ENCODE results near the gene AK5. TPM values are rescaled to one million over a fixed set of nuclear protein-coding genes. Genes with fewer than 3 reads are reported as not detected.
"Not testable (repeated sequence)": the region's sequence is repeated elsewhere in the genome, so short reads cannot be mapped to it uniquely, and the experiment has no call there.

Gene AK5
- total RNA-seq, 1 donor from 2014 or later: not detected

DNA sequence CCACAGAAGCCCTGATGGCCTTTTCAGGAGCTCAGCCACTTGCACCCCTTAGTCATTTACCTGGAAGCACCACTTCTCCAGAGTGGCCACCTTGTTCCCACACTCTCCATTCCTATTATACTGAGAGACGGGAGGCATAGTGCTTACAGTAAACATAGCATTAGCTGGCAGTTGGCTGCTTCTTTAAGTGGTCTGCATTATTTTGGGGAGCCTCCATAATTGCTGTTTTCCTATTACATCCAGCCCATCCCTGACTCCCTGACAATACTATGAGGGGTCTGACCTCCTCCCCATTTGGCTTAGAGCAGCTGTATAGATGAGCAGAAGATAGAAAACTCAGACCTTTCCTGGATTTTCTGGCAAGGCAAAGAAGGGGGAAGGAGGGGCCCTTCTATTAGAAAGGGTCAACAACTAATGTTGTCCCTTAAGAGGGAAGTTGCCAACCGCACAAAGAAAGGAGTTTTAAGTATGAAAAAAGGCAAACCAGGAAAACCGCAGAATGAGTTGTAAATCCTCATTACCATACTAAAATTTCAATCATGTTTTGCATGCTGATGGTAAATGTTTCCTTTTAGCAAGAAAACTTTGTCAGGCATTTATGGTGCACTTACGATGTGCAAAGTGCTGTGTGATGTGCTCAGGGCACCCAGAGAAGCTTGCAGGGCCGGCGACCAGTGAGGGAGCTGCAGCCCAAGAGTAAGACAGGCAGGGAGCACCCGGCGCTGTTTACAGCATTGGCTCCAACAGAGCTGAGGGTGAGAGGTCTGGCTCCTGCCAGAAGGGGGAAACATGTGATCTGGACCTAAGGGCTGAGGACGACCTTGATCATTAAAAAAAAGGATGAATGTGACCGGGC lies 233.3 kb downstream of the AK5 start:
- Mint-ChIP-seq H3K4me3 (no peak overlapping the region), H3K36me3 (ENCODE audit: low read depth) (no peaks in the 10 kb centered on the region), H3K9me3 (no peaks in the 10 kb centered on the region), H3K27ac (no peak overlapping the region), H3K27me3 (ENCODE audit: insufficient read depth) (no peaks in the 10 kb centered on the region), H3K4me1 (ENCODE audit: low read depth) (no peaks in the 10 kb centered on the region)
- intact Hi-C loops (cut with micrococcal nuclease): no loop called here
- DNase-seq (ENCODE audit: low spot score): no peak

DNA sequence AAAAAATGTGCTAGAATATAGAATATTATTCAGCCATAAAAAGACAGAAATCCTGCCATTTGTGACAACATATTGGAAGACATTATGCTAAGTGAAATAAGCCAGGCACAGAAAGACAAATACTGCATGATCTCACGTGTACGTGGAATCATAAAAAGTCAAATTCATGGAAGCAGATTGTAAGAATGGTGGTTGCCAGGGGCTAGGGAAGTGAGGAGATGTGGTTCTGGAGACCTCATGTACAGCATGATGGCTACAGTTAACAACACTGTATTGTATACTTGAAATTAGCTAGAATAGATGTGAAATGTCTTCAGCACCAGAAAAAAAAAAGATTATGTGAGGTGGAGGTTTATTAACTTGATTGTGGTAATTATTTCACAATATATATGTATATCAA lies 234.3 kb downstream of the AK5 start:
- Mint-ChIP-seq H3K9me3 (no peaks in the 10 kb centered on the region), H3K4me3 (no peak overlapping the region), H3K27me3 (ENCODE audit: insufficient read depth) (no peaks in the 10 kb centered on the region), H3K27ac (no peak overlapping the region), H3K4me1 (ENCODE audit: low read depth) (no peaks in the 10 kb centered on the region), H3K36me3 (ENCODE audit: low read depth) (no peaks in the 10 kb centered on the region)
- DNase-seq (ENCODE audit: low spot score): no peak
- intact Hi-C loops (cut with micrococcal nuclease): no loop called here

DNA sequence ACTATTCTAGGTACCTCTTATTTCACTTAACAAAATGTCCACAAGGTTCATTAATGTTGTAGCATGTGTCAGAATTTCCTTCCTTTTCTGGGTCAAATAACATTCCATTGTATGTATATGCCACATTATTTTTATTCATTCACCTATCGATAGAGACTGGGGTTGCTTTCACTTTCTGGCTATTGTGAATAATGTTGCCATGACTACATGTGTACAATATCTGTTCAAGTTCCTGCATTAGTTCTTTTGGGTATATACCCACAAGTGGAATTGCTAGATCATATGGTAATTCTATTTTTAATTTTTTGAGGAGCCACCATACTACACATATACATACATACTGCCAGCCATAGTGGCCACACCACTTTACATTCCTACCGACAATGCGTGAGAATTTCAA lies 242.2 kb downstream of the AK5 start:
- intact Hi-C loops (cut with micrococcal nuclease): no loop called here
- Mint-ChIP-seq H3K27ac (no peak overlapping the region), H3K27me3 (ENCODE audit: insufficient read depth) (no peaks in the 10 kb centered on the region), H3K36me3 (ENCODE audit: low read depth) (no peaks in the 10 kb centered on the region), H3K4me1 (ENCODE audit: low read depth) (no peaks in the 10 kb centered on the region), H3K9me3 (peaks cover 6% of the 10 kb centered on the region), H3K4me3 (no peak overlapping the region)
- DNase-seq (ENCODE audit: low spot score): no peak

DNA sequence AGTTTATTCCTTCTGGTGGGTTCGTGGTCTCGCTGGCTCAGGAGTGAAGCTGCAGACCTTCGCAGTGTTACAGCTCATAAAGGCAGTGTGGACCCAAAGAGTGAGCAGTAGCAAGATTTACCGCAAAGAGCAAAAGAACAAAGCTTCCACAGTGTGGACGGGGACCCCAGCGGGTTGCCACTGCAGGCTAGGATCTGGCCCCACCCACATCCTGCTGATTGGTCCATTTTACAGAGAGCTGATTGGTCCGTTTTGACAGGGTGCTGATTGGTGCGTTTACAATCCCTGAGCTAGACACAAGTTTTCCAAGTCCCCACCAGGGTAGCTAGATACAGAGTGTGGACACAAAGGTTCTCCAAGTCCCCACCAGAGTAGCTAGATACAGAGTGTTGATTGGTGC lies 249.3 kb downstream of the AK5 start:
- H3K36me3 Mint-ChIP-seq (ENCODE audit: low read depth); H3K27ac Mint-ChIP-seq; H3K4me1 Mint-ChIP-seq (ENCODE audit: low read depth); DNase-seq (ENCODE audit: low spot score); H3K27me3 Mint-ChIP-seq (ENCODE audit: insufficient read depth); H3K9me3 Mint-ChIP-seq; H3K4me3 Mint-ChIP-seq: not testable (repeated sequence)
- intact Hi-C loops (cut with micrococcal nuclease): loop anchor here (5.0 kb wide), 2 partner anchors 1199 to 1539 kb away; no protein-coding TSS in a partner anchor

DNA sequence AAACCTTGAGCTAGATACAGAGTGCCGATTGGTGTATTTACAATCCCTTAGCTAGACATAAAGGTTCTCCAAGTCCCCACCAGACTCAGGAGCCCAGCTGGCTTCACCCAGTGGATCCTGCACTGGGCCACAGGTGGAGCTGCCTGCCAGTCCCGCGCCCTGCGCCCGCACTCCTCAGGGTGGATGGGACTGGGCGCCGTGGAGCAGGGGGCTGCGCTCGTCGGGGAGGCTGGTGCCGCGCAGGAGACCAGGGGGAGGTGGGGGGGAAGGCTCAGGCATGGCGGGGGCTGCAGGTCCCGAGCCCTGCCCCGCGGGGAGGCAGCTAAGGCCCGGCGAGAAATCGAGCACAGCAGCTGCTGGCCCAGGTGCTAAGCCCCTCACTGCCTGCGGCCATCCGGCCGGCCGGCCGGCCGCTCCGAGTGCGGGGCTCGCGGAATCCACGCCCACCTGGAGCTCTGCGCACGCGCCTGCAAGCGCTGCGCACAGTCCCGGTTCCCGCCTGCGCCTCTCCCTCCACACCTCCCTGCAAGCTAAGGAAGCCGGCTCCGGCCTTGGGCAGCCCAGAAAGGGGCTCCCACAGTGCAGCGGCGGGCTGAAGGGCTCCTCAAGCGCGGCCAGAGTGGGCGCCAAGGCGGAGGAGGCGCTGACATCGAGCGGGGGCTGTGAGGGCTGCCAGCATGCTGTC lies 249.9 kb downstream of the AK5 start:
- not testable (repeated sequence) for H3K27me3 Mint-ChIP-seq (ENCODE audit: insufficient read depth); H3K9me3 Mint-ChIP-seq; H3K27ac Mint-ChIP-seq; DNase-seq (ENCODE audit: low spot score); H3K4me3 Mint-ChIP-seq; H3K4me1 Mint-ChIP-seq (ENCODE audit: low read depth); H3K36me3 Mint-ChIP-seq (ENCODE audit: low read depth)
- intact Hi-C loops (cut with micrococcal nuclease): loop anchor here (5.0 kb wide), 2 partner anchors 1199 to 1539 kb away; no protein-coding TSS in a partner anchor

DNA sequence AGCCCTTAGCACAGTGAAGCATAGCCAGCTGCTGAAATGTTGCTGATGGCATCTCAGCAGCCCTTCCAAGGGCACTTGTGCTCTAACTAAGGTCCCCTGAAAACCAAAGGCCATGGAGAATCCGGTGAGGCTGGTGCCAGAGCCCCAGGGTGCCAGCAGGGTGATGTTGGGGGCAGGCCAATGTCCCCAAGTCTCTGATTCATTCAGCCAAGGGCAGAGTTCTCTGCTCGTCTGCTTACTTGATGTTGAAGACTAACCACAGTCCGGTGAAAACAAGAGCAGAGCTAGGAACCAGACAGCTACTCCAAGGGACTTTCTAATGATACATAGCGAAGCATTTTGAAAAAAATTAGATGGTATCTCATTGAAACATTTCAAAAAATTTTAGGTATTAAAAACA lies 250.8 kb downstream of the AK5 start:
- Mint-ChIP-seq H3K36me3 (ENCODE audit: low read depth) (no peaks in the 10 kb centered on the region), H3K4me1 (ENCODE audit: low read depth) (no peaks in the 10 kb centered on the region), H3K27ac (no peak overlapping the region), H3K4me3 (no peak overlapping the region), H3K27me3 (ENCODE audit: insufficient read depth) (no peaks in the 10 kb centered on the region), H3K9me3 (no peaks in the 10 kb centered on the region)
- intact Hi-C loops (cut with micrococcal nuclease): loop anchor here (1.0 to 5.0 kb wide), 4 partner anchors 384 to 1540 kb away; no protein-coding TSS in a partner anchor
- DNase-seq (ENCODE audit: low spot score): no peak

DNA sequence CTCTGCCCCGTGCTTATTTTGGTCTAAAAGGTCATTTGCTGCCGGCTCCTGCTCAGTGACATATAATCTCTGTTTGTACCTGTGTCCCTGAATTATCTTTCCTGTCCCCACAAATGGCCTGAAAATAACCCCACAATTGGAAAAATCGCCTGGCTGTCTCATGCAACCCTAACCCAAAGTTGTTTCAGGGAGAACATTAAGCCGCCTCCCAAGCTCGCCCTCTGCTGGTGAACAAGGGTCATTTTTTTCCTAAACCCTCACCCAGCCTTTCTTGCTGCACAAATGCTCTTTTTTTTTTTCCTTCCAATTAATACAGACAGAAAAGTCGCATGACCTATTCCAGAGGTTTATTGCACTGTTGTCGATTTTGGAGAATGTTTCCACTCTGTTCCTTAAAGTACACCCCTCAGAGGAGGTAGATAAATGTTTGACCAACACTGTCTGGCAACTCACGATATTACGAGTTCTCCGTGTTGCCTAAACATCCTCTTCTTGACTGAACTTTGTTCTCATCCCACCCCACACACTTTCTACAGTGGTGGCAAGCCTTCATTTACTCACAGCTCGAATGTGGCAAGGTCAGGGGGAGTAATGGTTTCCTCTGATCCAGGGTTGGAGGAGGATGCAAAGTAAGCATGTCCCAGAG lies 252.0 kb downstream of the AK5 start:
- no peaks in the 10 kb centered on the region for H3K27me3 Mint-ChIP-seq (ENCODE audit: insufficient read depth)
- H3K9me3 Mint-ChIP-seq: no peaks in the 10 kb centered on the region
- no peak overlapping the region for H3K27ac Mint-ChIP-seq
- DNase-seq (ENCODE audit: low spot score): peak; percentile 18
- intact Hi-C loops (cut with micrococcal nuclease): loop anchor here (1.0 to 5.0 kb wide), 4 partner anchors 385 to 1541 kb away; no protein-coding TSS in a partner anchor
- no peak overlapping the region for H3K4me3 Mint-ChIP-seq
- no peaks in the 10 kb centered on the region for H3K4me1 Mint-ChIP-seq (ENCODE audit: low read depth)
- H3K36me3 Mint-ChIP-seq (ENCODE audit: low read depth): no peaks in the 10 kb centered on the region

DNA sequence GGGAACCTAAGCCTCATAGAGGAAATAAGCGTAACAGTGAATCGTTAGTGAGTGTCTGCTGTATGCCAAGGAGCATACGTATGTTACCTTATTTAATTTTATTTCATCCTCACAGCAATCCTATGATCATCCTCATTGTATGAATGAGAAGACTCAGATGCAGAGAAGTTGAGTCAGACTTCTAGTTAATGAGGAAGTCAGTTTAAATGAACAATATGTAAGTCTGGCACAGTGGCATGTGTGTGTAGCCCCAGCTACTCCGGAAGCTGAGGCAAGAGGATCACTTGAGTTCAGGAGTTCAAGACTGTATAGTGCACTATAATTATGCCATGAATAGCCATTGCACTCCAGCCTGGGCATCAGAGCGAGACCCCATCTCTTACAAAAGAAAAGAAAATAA lies 252.6 kb downstream of the AK5 start:
- H3K9me3 Mint-ChIP-seq: no peaks in the 10 kb centered on the region
- H3K4me3 Mint-ChIP-seq: no peak overlapping the region

DNA sequence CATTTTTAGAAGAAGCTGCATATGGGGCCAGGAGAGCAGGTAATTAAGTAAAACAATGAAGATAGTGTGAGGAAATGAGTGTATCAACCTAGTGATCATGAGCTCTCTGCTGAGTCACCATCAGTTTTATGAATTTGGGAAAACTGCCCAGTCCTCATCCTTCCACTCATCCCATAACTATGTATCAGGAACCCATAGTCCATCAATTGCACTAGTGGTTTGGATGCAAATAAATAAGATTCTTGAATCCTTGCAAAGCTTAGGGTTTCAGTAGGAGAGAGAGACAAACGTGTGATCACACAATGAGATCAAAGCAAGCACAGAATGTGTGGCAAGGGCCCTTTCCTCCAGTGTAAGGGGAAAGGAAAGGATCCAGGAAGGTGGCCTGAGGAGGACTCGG lies 255.0 kb downstream of the AK5 start:
- intact Hi-C loops (cut with micrococcal nuclease): no loop called here
- H3K4me1 Mint-ChIP-seq (ENCODE audit: low read depth): no peaks in the 10 kb centered on the region
- no peak for DNase-seq (ENCODE audit: low spot score)
- H3K27me3 Mint-ChIP-seq (ENCODE audit: insufficient read depth): no peaks in the 10 kb centered on the region
- no peak overlapping the region for H3K27ac Mint-ChIP-seq
- H3K9me3 Mint-ChIP-seq: no peaks in the 10 kb centered on the region
- H3K4me3 Mint-ChIP-seq: no peak overlapping the region
- no peaks in the 10 kb centered on the region for H3K36me3 Mint-ChIP-seq (ENCODE audit: low read depth)

More for the DNA sequence above, 252.6 kb downstream of the AK5 start:
- no peaks in the 10 kb centered on the region for H3K4me1 Mint-ChIP-seq (ENCODE audit: low read depth)
- DNase-seq (ENCODE audit: low spot score): no peak
- intact Hi-C loops (cut with micrococcal nuclease): loop anchor here (5.0 kb wide), 2 partner anchors 1202 to 1542 kb away; no protein-coding TSS in a partner anchor
- no peak overlapping the region for H3K27ac Mint-ChIP-seq
- H3K27me3 Mint-ChIP-seq (ENCODE audit: insufficient read depth): no peaks in the 10 kb centered on the region
- H3K36me3 Mint-ChIP-seq (ENCODE audit: low read depth): no peaks in the 10 kb centered on the region

DNA sequence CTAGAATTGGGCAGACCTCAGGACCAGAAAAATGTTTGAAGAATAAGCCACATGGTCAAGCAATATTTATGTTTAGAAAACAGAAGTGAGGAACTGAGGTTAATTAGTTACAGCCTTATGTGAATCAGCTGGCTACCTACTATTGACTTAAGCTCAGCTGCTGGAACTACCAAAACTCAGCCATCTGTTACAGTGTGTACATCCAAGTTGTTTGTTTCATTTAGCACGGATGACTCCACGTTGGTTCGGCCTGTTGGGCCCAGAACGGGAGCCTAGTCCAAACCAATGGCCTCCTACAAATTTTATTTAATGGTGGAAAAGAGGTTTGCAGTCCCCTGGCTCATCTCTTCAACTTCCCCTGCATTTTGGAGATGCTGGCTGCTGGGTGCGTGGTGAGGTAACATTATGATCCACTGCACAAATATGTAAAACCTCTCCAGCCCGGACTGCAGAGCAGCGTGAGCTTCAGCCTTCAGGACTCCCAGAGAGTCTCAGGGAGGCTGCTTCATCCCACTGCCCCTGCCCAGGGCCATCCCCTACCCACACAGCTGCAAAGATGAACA lies 257.2 kb downstream of the AK5 start:
- H3K4me3 Mint-ChIP-seq: no peak overlapping the region
- DNase-seq (ENCODE audit: low spot score): no peak
- no peaks in the 10 kb centered on the region for H3K4me1 Mint-ChIP-seq (ENCODE audit: low read depth)
- H3K36me3 Mint-ChIP-seq (ENCODE audit: low read depth): no peaks in the 10 kb centered on the region
- no peaks in the 10 kb centered on the region for H3K27me3 Mint-ChIP-seq (ENCODE audit: insufficient read depth)
- intact Hi-C loops (cut with micrococcal nuclease): no loop called here
- no peaks in the 10 kb centered on the region for H3K9me3 Mint-ChIP-seq
- no peak overlapping the region for H3K27ac Mint-ChIP-seq

DNA sequence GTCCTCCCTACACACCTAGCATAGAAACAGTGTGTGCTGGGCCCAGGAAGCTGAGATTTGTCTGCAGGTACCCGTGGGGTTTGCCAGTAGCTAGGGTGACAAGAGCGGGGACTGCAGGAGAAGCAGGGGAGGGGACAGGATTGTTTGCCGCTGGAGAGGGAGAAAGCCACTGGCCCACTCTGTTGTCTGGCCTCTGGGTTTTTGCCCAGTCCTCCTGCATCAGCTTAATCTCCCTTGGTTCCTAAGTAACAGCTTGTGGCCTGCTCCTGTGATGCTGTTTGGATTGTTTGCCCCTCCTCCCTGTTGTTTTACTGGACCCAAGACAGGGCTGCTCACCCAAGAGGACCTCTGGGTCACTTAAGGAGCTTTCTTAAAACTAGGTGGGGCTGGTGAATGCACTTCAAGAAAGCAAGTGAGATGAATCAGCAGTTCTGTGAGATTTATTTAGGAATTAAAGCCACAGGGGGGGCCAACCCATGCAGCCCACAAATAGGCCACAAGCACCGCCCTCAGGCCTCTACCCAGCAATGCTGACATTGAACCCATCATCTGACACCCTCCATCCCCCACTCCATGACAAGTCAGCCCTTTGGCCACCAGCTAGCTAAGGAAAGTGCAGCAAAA lies 257.8 kb downstream of the AK5 start:
- no peak for DNase-seq (ENCODE audit: low spot score)
- intact Hi-C loops (cut with micrococcal nuclease): no loop called here
- Mint-ChIP-seq H3K36me3 (ENCODE audit: low read depth) (no peaks in the 10 kb centered on the region), H3K4me1 (ENCODE audit: low read depth) (no peaks in the 10 kb centered on the region), H3K27me3 (ENCODE audit: insufficient read depth) (no peaks in the 10 kb centered on the region), H3K4me3 (no peak overlapping the region), H3K27ac (no peak overlapping the region), H3K9me3 (no peaks in the 10 kb centered on the region)

DNA sequence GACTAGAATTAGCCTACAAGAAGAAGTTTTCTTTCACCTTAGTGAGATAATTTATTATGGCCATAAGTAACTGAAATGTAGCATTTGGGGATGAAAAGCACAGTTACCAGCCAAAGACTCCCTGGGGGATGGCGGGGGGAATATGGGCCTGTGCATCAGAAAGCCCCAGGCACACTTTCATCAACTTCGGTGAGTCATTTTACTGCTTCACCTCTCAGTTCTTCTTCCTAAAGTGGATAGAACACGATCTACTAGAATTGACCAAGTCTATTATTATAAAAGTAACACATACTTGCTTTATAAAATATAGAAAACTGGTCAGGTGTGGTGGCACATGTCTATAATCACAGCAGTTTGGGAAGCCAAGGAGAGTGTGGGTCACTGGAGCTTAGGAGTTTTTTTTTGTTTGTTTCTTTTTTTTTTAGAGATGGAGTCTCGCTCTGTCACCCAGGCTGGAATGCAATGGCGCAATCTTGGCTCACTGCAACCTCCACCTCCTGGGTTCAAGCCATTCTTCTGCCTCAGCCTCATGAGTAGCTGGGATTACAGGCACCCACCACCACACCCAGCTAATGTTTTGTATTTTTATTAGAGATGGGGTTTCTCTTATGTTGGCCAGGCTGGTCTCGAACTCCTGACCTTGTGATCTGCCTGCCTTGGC lies 258.8 kb downstream of the AK5 start:
- H3K4me3 Mint-ChIP-seq: no peak overlapping the region
- no peaks in the 10 kb centered on the region for H3K9me3 Mint-ChIP-seq
- H3K4me1 Mint-ChIP-seq (ENCODE audit: low read depth): no peaks in the 10 kb centered on the region
- no peak overlapping the region for H3K27ac Mint-ChIP-seq
- intact Hi-C loops (cut with micrococcal nuclease): no loop called here
- no peaks in the 10 kb centered on the region for H3K27me3 Mint-ChIP-seq (ENCODE audit: insufficient read depth)
- DNase-seq (ENCODE audit: low spot score): no peak
- no peaks in the 10 kb centered on the region for H3K36me3 Mint-ChIP-seq (ENCODE audit: low read depth)
